GM23338 (cell line): ENCODE results near the gene MSL3B.

ENCODE experiments used
- ATAC-seq: fragments of 200-7000 bp; cut with Tn5 transposase; 3 replicates; pipeline ENCODE4 v1.9.1; 2020
- DNase-seq: peaks from one replicate; pipeline ENCODE4 v3.0.0-alpha.2; 2015; ENCODE audit warnings: low spot score
- H2AFZ ChIP-seq: fragments of 200-600 bp; sonication (generic); 2 replicates; pipeline ENCODE4 v1.8.0; 2016; ENCODE audit warnings: antibody characterized with exemption, mild to moderate bottlenecking, moderate library complexity
- H3F3A ChIP-seq: fragments of 200-600 bp; sonication (generic); replicated peaks from 2 replicates; pipeline ENCODE4 v1.8.0; 2017; ENCODE audit warnings: antibody characterized with exemption, mixed run types, low read depth
- H3K27ac ChIP-seq: fragments of 200-600 bp; sonication (generic); 2 replicates; pipeline ENCODE4 v1.6.1; 2016; ENCODE audit warnings: low read depth
- H3K27me3 ChIP-seq: fragments of 200-600 bp; sonication (generic); 2 replicates; pipeline ENCODE4 v1.8.0; 2016; ENCODE audit warnings: mild to moderate bottlenecking, mixed run types, moderate library complexity; ENCODE audit not compliant: insufficient read depth
- H3K36me3 ChIP-seq: fragments of 200-600 bp; sonication (generic); 2 replicates; pipeline ENCODE4 v1.8.0; 2016; ENCODE audit warnings: mild to moderate bottlenecking; ENCODE audit not compliant: insufficient read depth
- H3K4me1 ChIP-seq: fragments of 200-600 bp; sonication (generic); 2 replicates; pipeline ENCODE4 v1.8.0; 2016; ENCODE audit warnings: mild to moderate bottlenecking, moderate library complexity; ENCODE audit not compliant: insufficient read depth
- H3K4me2 ChIP-seq: fragments of 200-600 bp; sonication (generic); 2 replicates; pipeline ENCODE4 v1.7.1; 2017; ENCODE audit warnings: mixed run types
- H3K4me3 ChIP-seq: fragments of 200-600 bp; sonication (generic); 2 replicates; pipeline ENCODE4 v1.6.1; 2016; ENCODE audit warnings: mixed run types
- H3K79me2 ChIP-seq: fragments of 200-600 bp; sonication (generic); replicated peaks from 2 replicates; pipeline ENCODE4 v1.8.0; 2017; ENCODE audit warnings: mild to moderate bottlenecking; ENCODE audit not compliant: insufficient read depth
- H3K9me2 ChIP-seq: fragments of 200-600 bp; sonication (generic); 2 replicates; pipeline ENCODE4 v1.8.0; 2017; ENCODE audit not compliant: insufficient read depth
- H4K20me1 ChIP-seq: fragments of 200-600 bp; sonication (generic); replicated peaks from 2 replicates; pipeline ENCODE4 v1.8.0; 2017; ENCODE audit warnings: mild to moderate bottlenecking; ENCODE audit not compliant: insufficient read depth
- H3K27ac Mint-ChIP-seq: 2 replicates; pipeline ENCODE4 v1.8.0; 2020; ENCODE audit warnings: inconsistent platforms, mild to moderate bottlenecking, moderate library complexity, mixed read lengths
- H3K27me3 Mint-ChIP-seq: 3 replicates; pipeline ENCODE4 v1.8.0; 2022; ENCODE audit warnings: low read depth, mild to moderate bottlenecking, moderate library complexity, mixed read lengths, inconsistent platforms; ENCODE audit not compliant: insufficient read depth, poor library complexity
- H3K36me3 Mint-ChIP-seq: 3 replicates; pipeline ENCODE4 v1.8.0; 2021; ENCODE audit warnings: low read depth, mild to moderate bottlenecking, inconsistent platforms, moderate library complexity, mixed read lengths
- H3K4me1 Mint-ChIP-seq: 3 replicates; pipeline ENCODE4 v1.8.0; 2020; ENCODE audit warnings: mild to moderate bottlenecking, inconsistent platforms, mixed read lengths
- H3K4me3 Mint-ChIP-seq: 3 replicates; pipeline ENCODE4 v1.8.0; 2021; ENCODE audit warnings: moderate library complexity, mild to moderate bottlenecking, inconsistent platforms, mixed read lengths
- H3K9me3 Mint-ChIP-seq: 3 replicates; pipeline ENCODE4 v1.8.0; 2020; ENCODE audit warnings: moderate library complexity, mild to moderate bottlenecking, inconsistent platforms, mixed read lengths
- CREB1 ChIP-seq: fragments of 250-450 bp; sonication (Bioruptor Pico); IDR thresholded peaks from 2 replicates; pipeline ENCODE4 v1.5.0; 2020; ENCODE audit warnings: low read depth, mild to moderate bottlenecking, moderate library complexity
- CTCF ChIP-seq, 2 experiments: fragments of 200-600 bp in 1 of 2; sonication (generic) in 1 of 2; conservative IDR thresholded peaks; 2 replicates each; pipeline versions ENCODE4 v1.5.1 to v1.6.1; 2016 to 2017; ENCODE audit warnings: antibody characterized with exemption in 2 of 2, low read depth in 2 of 2, mild to moderate bottlenecking in 2 of 2, moderate library complexity in 1 of 2
- ETS1 ChIP-seq: IDR thresholded peaks from 2 replicates; pipeline ENCODE4 v1.6.1; 2016; ENCODE audit warnings: antibody characterized with exemption
- EZH2 ChIP-seq: fragments of 200-600 bp; sonication (generic); IDR thresholded peaks from one replicate; pipeline ENCODE4 v1.8.0; 2017; ENCODE audit warnings: antibody characterized with exemption, mild to moderate bottlenecking, low read depth; ENCODE audit not compliant: unreplicated experiment
- EZH2phosphoT487 ChIP-seq: fragments of 200-600 bp; sonication (generic); IDR thresholded peaks from one replicate; pipeline ENCODE4 v1.8.1; 2018; ENCODE audit warnings: antibody characterized with exemption; ENCODE audit not compliant: unreplicated experiment
- JUNB ChIP-seq: IDR thresholded peaks from one replicate; pipeline ENCODE4 v1.6.1; 2016; ENCODE audit warnings: antibody characterized with exemption; ENCODE audit not compliant: unreplicated experiment
- NANOG ChIP-seq: IDR thresholded peaks from 2 replicates; pipeline ENCODE4 v1.6.1; 2016; ENCODE audit warnings: antibody characterized with exemption, borderline replicate concordance
- POLR2AphosphoS5 ChIP-seq: IDR thresholded peaks from 2 replicates; pipeline ENCODE4 v1.6.1; 2016; ENCODE audit warnings: antibody characterized with exemption, low read depth
- STAT1 ChIP-seq: IDR thresholded peaks from one replicate; pipeline ENCODE4 v1.6.1; 2016; ENCODE audit warnings: antibody characterized with exemption; ENCODE audit not compliant: unreplicated experiment
- ZNF114 ChIP-seq: fragments of 250-450 bp; sonication (Bioruptor Pico); IDR thresholded peaks from 2 replicates; pipeline ENCODE4 v1.5.0; 2020; ENCODE audit warnings: mild to moderate bottlenecking, moderate library complexity
- ZNF331 ChIP-seq: fragments of 250-450 bp; sonication (Bioruptor Pico); IDR thresholded peaks from 2 replicates; pipeline ENCODE4 v1.5.0; 2020; ENCODE audit warnings: low read depth, mild to moderate bottlenecking, moderate library complexity

Gene MSL3B

GRCh38 chr2:233850745-233851144 is 17.4 kb downstream of the MSL3B start:
- Histone ChIP-seq H3K27ac (no peak overlapping the region), H3K36me3 (peaks cover 68% of the 10 kb centered on the region), H3F3A (no peaks in the 10 kb centered on the region), H2AFZ (no peak overlapping the region), H3K9me2 (peaks cover under 1% of the 10 kb centered on the region; the same call in 1 of the 2 replicates), H3K79me2 (peaks cover 77% of the 10 kb centered on the region), H3K4me3 (no peak overlapping the region), H4K20me1 (peaks cover 37% of the 10 kb centered on the region), H3K4me1 (peaks cover 21% of the 10 kb centered on the region), H3K4me2 (no peak overlapping the region), H3K27me3 (no peaks in the 10 kb centered on the region)
- no peak for TF ChIP-seq CTCF (conservative IDR thresholded peaks at IDR 0.05; ENCODE audit: low read depth in 2 of 2)
- Mint-ChIP-seq H3K4me3 (no peak overlapping the region), H3K27ac (no peak overlapping the region), H3K4me1 (peaks cover 20% of the 10 kb centered on the region), H3K27me3 (peaks cover 14% of the 10 kb centered on the region), H3K36me3 (peaks cover 82% of the 10 kb centered on the region), H3K9me3 (no peaks in the 10 kb centered on the region)
- ATAC-seq (no peak), DNase-seq (no peak)

- Mint-ChIP-seq H3K27me3 (peaks cover 15% of the 10 kb centered on the region), H3K27ac (no peak overlapping the region), H3K4me1 (peaks cover 14% of the 10 kb centered on the region), H3K36me3 (peaks cover 92% of the 10 kb centered on the region), H3K9me3 (no peaks in the 10 kb centered on the region), H3K4me3 (no peak overlapping the region)
- H3K79me2 ChIP-seq, result peaks cover 86% of the 10 kb centered on the region
- H3K4me1 ChIP-seq, result peaks cover 14% of the 10 kb centered on the region
- no peaks in the 10 kb centered on the region for H3K27me3 ChIP-seq
- H3K9me2 ChIP-seq, result no peaks in the 10 kb centered on the region
- no peak for DNase-seq
- no peak overlapping the region for H3K27ac ChIP-seq
- no peak overlapping the region for H3K4me2 ChIP-seq
- peaks cover 46% of the 10 kb centered on the region for H4K20me1 ChIP-seq
- H2AFZ ChIP-seq, result no peak overlapping the region
- H3F3A ChIP-seq, result no peaks in the 10 kb centered on the region
- peaks cover 77% of the 10 kb centered on the region for H3K36me3 ChIP-seq
- ATAC-seq, result no peak
- H3K4me3 ChIP-seq, result no peak overlapping the region
- TF ChIP-seq CTCF (conservative IDR thresholded peaks at IDR 0.05; ENCODE audit: low read depth in 2 of 2), result no peak
- no peak for TF ChIP-seq NANOG
- TF ChIP-seq ETS1, result no peak
- TF ChIP-seq ZNF114, result no peak
- TF ChIP-seq EZH2phosphoT487, result no peak
- no peak for TF ChIP-seq POLR2AphosphoS5
- TF ChIP-seq EZH2, result no peak
- TF ChIP-seq ZNF331 (CRISPR knock-in tag), result no peak
- TF ChIP-seq STAT1, result no peak
- no peak for TF ChIP-seq CREB1 (CRISPR knock-in tag)
- TF ChIP-seq JUNB, result no peak
Measured at GRCh38 chr2:233849607-233850271, 18.4 kb downstream of the MSL3B start.
